ENCODE measurements around the gene RAB3IP.
"Not testable (repeated sequence)": the region's sequence is repeated elsewhere in the genome, so short reads cannot be mapped to it uniquely, and the experiment has no call there.

RAB3IP gene

DNA sequence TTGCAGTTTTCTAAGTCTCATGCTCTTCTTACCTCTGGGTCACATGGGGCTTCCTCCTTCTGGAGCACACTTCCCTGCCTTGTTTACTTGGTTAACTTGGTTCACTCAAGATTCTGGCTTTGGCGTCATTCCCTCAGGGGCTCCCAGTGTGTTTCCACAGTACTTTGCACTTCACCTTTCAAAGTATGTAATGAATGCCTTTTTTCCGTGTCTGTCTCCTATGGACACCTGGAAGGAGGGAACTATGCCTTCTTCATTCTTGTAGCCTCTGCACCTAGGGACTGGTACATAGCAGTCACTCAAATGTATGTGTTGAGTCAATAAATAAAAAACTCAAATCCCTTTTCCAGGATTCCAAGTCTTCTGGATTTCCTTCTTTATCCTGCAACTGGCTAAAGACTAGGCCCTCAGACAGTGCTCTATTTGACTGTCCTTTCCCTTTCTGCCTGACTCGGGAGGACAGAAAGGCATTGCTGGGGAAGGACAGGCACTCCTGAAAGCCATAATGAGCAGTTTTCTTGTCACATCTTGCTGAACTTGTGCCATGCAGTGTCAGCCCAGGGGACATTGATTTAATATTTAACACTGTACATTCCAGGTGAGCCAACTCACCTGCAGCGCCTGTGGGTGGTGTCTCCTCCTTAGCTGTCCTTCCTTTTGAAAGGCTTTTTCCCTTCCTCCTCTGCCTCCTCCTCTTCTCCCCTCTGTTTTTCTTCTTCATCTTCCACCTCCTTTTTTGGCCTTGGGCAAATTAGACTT, 99.2 kb downstream of the RAB3IP start:
- no peak for DNase-seq

DNA sequence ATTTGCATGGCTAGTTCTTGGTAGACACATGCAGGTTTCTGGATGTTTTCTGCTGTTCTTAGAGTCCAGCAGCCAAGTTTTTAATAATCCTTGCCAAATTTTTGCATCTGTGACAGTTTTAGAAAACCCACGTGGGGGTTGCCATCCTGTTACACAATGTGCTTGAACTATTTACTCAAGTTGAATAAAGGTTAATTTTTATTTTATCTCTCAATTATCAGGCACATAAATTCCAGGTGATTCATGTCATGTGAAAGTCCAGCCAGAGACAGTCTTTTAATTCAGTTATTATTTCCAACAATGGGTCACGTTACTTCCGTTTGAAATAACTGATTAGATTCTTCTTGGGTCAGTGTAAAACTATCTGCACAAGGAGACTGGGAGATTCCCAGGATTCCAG, 102.1 kb downstream of the RAB3IP start:
- DNase-seq: no peak

DNA sequence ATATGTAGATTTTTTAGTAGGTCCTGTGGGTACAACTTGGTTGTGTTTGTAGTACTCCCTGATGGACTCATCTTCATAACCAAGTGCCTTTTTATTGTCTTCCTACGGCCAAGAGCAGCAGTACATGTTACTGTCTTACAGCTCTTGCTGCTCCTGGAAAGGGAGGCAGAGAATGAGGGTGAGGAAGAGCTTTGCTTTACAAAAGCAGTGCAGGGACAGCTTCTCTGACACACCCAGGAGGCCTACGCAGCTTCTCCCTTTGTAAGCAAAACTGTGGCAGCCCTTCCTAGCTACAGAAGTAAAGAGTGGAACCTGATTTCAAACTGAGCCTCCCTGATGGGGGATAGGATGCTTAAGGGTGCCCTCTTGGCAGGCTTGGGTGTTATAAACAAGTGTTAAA, 104.9 kb downstream of the RAB3IP start:
- no peak for DNase-seq

DNA sequence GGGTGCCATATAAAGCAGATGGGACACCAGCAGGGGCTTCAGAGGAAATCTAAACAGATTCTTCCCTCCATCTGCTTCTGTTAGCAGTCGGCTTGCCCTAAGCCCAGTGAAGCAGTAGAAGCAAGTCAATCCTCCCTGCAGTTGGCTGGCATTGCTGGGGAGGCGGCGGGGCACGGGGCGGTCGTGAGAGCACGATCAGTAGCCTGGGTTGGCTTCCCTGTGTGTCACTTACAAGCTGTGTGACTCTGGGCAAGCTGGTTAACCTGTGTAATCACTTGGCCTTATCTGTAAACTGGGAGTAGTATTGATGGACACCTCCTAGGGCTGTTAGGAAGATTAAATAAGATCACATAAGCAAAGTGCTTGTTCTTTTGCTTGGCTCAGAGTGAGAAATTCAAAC, 105.8 kb downstream of the RAB3IP start:
- DNase-seq: no peak

DNA sequence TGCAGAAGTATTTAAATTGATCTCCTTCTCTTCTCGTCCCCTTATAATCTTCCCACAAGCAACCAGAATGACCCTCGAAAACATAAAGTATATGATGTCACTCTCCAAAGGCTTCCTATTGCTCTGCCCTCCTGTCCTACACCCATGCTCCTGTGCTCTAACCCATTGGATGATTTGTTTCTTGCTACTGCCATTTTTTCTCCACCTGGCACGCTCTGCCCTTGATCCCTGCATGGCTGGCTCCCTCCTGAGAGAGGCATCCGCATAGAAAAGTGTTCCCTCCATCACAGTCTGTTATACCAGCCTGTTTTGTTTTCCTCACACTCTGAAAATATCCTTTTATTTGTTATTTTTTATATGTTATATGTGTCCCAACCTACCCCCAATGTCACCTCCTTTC, 106.2 kb downstream of the RAB3IP start:
- DNase-seq: no peak

DNA sequence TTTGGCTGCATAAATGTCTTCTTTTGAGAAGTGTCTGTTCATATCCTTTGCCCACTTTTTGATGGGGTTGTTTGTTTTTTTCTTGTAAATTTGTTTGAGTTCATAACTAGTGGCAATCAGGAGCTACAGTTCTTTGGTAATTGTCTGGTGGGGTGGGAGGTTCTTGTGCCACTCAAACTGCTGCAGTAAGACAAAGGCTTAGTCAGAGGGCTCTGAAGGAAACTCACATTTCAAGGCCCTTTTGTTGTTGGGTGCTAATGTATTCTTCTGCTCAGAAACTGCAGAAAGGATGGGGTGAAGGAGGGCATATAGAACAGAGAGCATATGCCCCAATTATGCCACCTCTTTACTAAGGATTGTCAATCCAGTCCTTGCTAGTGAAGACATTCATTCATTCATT, 108.3 kb downstream of the RAB3IP start:
- DNase-seq: no peak

DNA sequence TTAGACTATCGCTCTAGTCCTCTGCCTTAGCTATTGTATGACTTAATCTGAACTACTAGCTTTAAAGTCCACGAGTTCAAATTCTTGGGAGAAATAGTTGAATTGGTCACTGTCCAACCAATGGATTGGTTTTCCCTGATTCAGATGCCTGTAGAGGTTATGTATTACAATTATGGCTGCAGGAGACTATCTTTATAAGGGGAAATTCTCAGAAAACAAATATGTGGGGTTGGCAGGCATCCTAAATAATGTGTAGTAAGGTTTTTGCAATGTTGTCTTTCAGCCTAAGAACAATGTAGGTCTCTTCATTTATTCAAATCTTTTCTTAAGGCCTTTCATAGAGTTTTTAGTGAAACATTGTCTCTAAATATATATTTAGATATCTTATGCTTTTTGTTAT, 113.3 kb downstream of the RAB3IP start:
- no peak for DNase-seq

DNA sequence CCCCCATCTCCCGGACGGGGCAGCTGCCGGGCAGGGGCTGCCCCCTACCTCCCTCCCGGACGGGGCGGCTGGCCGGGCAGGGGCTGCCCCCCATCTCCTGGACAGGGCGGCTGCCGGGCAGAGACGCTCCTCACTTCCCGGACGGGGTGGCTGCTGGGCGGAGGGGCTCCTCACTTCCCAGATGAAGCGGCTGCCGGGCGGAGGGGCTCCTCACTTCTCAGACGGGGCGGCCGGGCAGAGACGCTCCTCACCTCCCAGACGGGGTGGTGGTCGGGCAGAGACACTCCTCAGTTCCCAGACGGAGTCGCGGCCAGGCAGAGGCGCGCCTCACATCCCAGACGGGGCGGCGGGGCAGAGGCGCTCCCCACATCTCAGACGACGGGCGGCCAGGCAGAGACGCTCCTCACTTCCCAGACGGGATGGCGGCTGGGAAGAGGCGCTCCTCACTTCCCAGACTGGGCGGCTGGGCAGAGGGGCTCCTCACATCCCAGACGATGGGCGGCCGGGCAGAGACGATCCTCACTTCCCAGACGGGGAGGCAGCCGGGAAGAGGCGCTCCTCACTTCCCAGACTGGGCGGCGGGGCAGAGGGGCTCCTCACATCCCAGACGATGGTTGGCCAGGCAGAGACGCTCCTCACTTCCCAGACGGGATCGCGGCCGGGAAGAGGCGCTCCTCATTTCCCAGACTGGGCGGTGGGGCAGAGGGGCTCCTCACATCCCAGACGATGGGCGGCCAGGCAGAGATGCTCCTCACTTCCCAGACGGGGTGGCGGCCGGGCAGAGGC, 114.7 kb downstream of the RAB3IP start:
- not testable (repeated sequence) for DNase-seq

DNA sequence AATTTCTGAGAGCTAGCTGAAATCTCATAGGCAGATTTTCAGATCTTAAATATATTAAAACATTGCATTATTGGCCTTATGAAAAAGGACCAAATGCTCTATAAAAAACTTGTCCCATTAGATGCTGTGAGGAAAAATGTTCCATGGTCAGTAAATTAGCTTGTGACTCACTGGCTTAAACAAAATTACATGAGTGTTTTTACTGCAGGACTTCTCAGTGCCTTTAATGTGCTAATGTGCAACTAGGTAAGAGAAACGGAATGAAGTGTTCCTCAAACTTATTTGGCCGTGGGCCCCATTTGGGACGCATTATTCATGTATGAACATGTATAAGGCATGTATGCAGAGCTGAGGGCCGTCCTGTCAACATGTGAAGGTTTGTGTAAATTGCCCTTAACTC, 128.0 kb downstream of the RAB3IP start:
- DNase-seq: no peak

DNA sequence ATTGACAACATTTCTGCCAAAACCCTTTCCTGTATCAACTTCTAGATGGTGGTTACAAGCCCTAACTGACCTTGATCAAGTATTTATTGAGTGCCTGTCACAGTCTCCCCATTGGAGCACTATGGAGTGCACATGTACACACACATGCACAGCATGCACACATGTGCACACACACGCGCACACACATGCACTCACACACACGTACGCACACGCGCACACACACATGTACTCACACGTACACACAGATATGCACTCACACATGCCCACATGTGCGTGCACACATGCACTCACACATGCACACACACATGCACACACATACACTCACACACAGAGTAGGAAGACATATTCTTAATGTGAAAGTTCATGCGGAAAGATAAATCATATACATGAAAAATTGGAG, 130.0 kb downstream of the RAB3IP start:
- no peak for DNase-seq

DNA sequence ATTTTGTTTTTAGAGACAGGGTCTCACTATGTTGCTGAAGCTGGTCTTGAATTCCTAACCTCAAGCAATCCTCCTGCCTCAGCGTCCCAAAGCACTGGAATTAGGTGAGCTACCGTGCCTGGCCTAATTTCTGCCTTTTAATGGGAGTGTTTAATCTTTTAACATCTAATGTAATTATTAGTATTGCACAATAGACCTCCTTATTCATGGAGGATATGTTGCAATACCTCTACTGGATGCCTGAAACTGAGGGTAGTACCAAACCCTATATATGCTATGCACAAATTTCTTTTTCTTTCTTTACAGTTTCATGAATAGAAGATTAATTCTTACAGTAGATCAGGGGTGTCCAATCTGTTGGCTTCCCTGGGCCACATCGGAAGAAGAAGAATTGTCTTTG, 134.1 kb downstream of the RAB3IP start:
- no peak for DNase-seq
